Astrocyte of the cerebellum (primary cell): ENCODE measurements around the gene DSCAM.

ENCODE experiments used
- DNase-seq: peaks from one replicate; pipeline ENCODE4 v3.0.0-alpha.2; 2011; ENCODE audit warnings: low read depth
- H3K4me3 ChIP-seq: 2 replicates; pipeline ENCODE4 v1.5.1; 2011; ENCODE audit warnings: mild to moderate bottlenecking, low read depth, low read length, moderate library complexity
- in situ Hi-C: cut with HindIII; loops from 2 replicates; pipeline ENCODE4 v1.10.0; 2017; ENCODE audit warnings: low sequenced_read_pairs
- TF ChIP-seq, protein P1 (sequence below): IDR thresholded peaks from 2 replicates; pipeline ENCODE4 v1.5.1; 2012; ENCODE audit warnings: low read length, low read depth, moderate library complexity, mild to moderate bottlenecking; ENCODE audit errors: missing control alignments

DSCAM gene

DNA sequence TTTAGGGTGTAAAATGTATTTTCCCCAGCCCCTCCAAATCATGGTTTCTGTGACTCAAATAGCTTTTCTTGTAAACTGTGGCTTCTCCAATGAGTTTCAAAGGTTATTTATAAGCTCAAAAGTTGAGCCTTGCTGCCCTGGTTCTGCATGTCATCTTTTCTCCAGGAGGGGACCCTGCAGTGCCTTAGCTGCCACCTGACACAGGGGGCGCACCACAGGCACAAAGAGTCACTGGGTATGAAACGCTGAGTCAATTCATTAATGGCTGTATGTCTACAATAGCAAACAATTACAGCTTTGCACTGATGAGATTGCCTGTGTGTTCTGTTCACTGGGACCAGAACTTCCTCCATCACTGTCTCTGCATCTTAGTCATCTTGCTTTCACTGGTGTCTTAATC is 878.9 kb downstream of the DSCAM start:
- in situ Hi-C loops, result no loop called here
- no peak overlapping the region for H3K4me3 ChIP-seq
- TF ChIP-seq, protein P1, sequence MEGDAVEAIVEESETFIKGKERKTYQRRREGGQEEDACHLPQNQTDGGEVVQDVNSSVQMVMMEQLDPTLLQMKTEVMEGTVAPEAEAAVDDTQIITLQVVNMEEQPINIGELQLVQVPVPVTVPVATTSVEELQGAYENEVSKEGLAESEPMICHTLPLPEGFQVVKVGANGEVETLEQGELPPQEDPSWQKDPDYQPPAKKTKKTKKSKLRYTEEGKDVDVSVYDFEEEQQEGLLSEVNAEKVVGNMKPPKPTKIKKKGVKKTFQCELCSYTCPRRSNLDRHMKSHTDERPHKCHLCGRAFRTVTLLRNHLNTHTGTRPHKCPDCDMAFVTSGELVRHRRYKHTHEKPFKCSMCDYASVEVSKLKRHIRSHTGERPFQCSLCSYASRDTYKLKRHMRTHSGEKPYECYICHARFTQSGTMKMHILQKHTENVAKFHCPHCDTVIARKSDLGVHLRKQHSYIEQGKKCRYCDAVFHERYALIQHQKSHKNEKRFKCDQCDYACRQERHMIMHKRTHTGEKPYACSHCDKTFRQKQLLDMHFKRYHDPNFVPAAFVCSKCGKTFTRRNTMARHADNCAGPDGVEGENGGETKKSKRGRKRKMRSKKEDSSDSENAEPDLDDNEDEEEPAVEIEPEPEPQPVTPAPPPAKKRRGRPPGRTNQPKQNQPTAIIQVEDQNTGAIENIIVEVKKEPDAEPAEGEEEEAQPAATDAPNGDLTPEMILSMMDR, result no peak
- no peak for DNase-seq

DNA sequence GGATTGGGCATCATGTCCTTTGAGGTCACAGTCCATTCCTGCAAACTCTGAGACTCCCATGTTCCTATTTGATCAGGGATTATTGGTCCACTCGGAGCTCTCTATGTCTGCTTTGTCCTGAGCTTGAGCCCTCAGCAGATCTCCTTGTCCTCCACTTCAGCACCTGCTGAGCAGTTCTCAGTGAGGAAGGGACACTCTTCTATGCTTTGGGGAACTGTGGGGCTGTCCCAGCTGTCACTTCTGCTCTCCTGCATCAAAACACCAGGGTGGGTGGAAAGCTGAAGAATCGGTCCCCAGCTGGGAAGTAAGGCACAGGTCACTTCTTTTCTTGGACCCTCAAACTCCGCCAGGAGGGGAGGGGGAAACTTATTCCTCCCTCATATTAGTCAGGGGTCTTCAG is 880.2 kb downstream of the DSCAM start:
- no peak overlapping the region for H3K4me3 ChIP-seq
- TF ChIP-seq, protein P1, result no peak
- DNase-seq, result no peak
- in situ Hi-C loops, result no loop called here

DNA sequence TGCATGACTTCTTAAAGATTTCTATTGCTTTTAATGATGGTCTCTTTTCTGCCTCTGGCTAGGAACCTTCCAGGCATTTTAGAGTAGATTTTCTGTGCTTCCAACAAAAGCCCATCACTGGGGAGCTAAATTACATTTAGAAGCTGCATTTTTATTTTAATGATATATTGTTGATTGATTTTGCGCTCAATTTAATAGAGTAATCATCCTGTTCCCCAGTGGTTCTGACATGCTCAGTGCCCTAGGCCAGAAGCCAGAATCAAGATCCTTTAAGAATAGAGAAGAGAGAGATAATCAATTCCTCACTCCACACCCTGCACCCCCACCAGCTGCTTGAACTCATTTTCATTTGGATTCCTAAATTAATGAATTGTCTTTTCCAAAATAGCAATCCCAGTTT is 881.9 kb downstream of the DSCAM start:
- no peak overlapping the region for H3K4me3 ChIP-seq
- TF ChIP-seq, protein P1, result no peak
- in situ Hi-C loops, result no loop called here

DNA sequence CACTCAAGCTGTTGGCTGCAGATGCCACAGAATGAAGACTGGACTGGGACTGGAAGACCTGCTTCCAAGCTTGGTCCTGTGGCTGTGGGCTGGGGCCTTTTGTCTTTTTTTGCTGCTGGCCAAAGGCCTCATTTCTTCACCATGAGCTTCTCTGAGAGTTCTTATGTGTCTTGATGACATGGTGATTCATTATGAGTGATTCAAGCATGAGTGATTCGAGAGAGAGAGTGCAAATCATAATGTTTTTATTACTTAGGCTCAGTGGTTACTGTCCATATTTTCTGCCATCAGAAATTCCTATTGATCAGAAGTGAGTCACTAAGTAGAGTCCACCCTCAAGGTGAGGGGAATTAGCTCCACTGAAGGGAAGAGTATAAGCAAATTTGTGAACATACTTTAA is 885.7 kb downstream of the DSCAM start:
- DNase-seq, result no peak
- TF ChIP-seq, protein P1, result no peak
- H3K4me3 ChIP-seq, result no peak overlapping the region
- in situ Hi-C loops, result no loop called here

More for the DNA sequence above, 881.9 kb downstream of the DSCAM start:
- no peak for DNase-seq
